Measurements from ENCODE around the gene CASP8. TPM values are rescaled to one million over a fixed set of nuclear protein-coding genes. Genes with fewer than 3 reads are reported as not detected.
"Not testable (repeated sequence)": the region's sequence is repeated elsewhere in the genome, so short reads cannot be mapped to it uniquely, and the experiment has no call there.

The CASP8 gene
- total and polyA plus RNA-seq, 7 donors, result 4.9 to 28.7 (median 13.0) TPM

DNA sequence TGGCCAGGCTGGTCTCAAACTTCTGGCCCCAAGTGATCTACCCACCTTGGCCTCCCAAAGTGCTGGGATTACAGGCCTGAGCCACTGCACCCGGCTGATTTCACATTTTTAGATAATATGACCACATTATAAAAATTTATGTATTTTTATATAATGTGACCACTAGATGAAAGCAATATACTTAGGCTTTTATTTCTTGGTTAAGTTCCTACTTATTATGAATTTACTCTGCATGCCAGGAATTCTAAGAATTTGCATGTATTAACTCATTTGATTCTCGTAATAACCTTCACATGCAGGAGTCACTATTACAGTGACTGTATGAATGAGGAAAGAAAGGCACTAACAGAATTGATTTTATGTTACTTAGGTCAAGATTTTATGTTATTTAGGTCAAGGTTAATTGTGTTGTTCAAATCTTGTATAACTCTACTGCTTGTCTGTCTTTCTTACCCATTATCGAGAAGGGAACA lies 25.6 kb upstream of the CASP8 start:
- DNase-seq, result no peak
- H3K4me3 ChIP-seq, result no peak overlapping the region
- intact Hi-C loops (cut with DNase I), result loop anchor here (10.0 kb wide), 2 partner anchors 220 to 270 kb away; partner anchors contain the start of genes ORC2, STRADB and TRAK2
- H3K27ac ChIP-seq, result no peak overlapping the region
- no peaks in the 10 kb centered on the region for H3K27me3 ChIP-seq
- 35 to 47% methylated on average over 3 of the region's 3 CpGs for WGBS, 2 donors
- no peaks in the 10 kb centered on the region for H3K9me3 ChIP-seq
- H3K36me3 ChIP-seq, result no peaks in the 10 kb centered on the region
- peaks cover 0 to 26% (median 6%) of the 10 kb centered on the region in 4 donors for H3K4me1 ChIP-seq
- TF ChIP-seq POLR2AphosphoS5 (IDR thresholded peaks at IDR 0.05), result no peak

DNA sequence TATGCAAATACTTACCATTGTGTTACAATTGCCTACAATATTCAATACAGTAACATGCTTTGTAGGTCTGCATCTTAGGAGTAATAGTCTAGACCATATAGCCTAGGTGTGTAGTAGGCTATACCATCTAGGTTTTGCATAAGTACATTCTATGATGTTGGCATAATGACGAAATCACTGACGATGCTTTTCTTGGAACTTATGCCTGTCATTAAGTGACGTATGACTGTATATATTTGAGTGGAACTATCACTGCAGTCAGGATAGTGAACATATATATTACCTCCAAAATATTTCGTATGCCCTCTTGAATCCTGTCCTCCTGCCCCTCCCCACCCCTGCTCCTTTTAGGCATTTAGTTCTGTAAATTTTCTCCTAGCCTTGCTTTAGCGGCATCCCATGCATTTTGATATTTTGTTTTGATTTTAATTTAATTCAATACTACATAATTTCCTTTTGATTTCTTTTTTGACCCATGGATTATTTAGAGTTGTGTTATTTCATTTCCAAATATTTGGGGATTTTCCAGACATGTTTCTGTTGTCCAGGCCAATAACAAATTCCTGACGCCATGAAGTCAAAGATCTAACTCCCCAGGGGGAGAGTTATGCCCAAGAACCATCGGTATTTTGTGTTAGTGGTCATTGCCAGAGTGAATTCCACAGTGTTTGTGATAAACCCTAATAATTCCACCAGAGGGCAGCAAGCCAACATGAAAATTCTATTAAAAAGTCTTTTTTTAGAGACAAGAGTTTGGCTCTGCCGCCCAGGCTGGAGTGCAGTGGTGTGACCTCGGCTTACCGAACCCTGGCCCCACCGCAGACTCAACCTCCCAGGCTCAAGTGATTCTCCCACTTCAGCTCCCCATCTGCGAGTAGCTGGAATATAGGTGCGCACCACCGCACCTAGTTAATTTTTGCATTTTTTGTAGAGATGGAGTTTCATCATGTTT lies 24.2 kb upstream of the CASP8 start:
- Histone ChIP-seq H3K4me1 (peaks cover 0 to 26% (median 6%) of the 10 kb centered on the region in 4 donors), H3K36me3 (no peaks in the 10 kb centered on the region), H3K4me3 (peak overlapping the region in 1 of 4 donors; percentile 4), H3K27me3 (no peaks in the 10 kb centered on the region), H3K27ac (no peak overlapping the region), H3K9me3 (no peaks in the 10 kb centered on the region)
- WGBS, 2 donors, result 38 to 54% methylated on average over 14 of the region's 14 CpGs
- TF ChIP-seq POLR2AphosphoS5 (IDR thresholded peaks at IDR 0.05), result no peak
- TF ChIP-seq, protein P1, sequence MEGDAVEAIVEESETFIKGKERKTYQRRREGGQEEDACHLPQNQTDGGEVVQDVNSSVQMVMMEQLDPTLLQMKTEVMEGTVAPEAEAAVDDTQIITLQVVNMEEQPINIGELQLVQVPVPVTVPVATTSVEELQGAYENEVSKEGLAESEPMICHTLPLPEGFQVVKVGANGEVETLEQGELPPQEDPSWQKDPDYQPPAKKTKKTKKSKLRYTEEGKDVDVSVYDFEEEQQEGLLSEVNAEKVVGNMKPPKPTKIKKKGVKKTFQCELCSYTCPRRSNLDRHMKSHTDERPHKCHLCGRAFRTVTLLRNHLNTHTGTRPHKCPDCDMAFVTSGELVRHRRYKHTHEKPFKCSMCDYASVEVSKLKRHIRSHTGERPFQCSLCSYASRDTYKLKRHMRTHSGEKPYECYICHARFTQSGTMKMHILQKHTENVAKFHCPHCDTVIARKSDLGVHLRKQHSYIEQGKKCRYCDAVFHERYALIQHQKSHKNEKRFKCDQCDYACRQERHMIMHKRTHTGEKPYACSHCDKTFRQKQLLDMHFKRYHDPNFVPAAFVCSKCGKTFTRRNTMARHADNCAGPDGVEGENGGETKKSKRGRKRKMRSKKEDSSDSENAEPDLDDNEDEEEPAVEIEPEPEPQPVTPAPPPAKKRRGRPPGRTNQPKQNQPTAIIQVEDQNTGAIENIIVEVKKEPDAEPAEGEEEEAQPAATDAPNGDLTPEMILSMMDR (IDR thresholded peaks at IDR 0.05), result peak; percentile 21 to 49 (median 45)
- intact Hi-C loops (cut with DNase I), result loop anchor here (2.0 to 10.0 kb wide), 3 partner anchors 129 to 271 kb away; partner anchors contain the start of genes ORC2, STRADB and TRAK2
- DNase-seq, result peak; percentile 74

DNA sequence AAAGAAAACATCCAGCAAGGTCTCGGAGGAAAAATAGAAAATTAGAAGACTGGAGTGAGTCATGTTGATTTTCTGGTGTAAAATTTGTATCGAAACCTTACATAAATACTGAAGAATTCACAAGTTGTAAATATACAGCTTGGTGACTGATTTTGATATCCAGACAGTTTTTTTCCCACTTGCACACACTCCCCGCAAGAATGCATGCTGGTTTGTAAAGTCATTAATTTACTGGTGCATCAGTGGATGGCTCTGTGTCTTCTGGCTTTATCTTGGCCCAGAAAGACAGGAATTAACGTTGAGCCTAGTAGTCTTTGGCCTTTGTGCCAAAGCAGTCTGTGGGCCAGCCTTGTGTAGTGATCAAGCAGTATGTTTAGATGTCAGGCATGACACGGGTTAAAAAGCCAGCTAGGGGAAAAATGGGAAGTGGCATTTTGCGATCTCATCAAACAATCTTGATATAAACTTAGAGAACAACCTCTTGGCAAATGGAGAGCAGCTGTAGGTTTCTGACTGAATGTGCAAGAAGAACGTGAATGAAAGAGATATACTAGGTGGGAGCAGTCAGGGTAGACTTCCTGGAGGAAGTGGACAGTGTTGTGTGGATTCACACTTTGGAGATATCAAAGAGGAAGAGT lies 22.7 kb upstream of the CASP8 start:
- Histone ChIP-seq H3K4me1 (peaks cover 0 to 17% (median 5%) of the 10 kb centered on the region in 4 donors), H3K27ac (no peak overlapping the region)
- WGBS, 2 donors, result 66 to 77% methylated on average over 7 of the region's 7 CpGs

DNA sequence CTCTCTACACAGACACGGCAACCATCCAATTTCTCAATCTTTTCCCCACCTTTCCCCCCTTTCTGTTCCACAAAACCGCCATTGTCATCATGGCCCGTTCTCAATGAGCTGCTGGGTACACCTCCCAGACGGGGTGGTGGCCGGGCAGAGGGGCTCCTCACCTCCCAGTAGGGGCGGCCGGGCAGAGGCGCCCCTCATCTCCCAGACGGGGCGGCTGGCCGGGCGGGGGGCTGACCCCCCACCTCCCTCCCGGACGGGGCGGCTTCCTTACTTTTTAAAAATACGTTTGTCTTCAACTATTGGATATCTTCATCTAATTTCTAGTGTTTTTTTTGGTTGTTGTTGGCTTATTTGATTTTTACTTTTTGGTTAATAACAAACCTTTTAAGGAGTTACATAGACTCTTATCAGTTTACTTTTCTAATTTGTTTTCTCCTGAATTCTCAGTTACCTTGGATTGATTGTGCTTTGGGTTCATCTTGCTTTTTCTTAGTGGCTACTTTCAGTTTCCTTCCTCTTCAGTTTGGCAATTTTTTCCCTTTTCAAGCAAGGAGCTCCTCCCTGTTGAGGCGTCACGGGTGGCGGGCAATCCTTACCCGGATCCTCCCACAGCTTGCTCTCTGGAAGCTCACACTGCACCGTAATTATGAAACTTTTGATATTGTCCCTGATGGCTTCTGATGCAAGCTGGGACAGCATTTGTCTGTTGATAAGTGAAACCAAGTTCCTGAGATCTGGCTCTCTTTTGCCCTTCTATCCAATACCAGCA lies 21.0 kb upstream of the CASP8 start:
- not testable (repeated sequence) for H3K27me3 ChIP-seq, H3K4me3 ChIP-seq, H3K9me3 ChIP-seq, H3K36me3 ChIP-seq
- 87 to 92% methylated on average over 21 of the region's 21 CpGs for WGBS, 2 donors
- peak in 1 of 4 donors; percentile 25 for TF ChIP-seq POLR2AphosphoS5 (IDR thresholded peaks at IDR 0.05)
- intact Hi-C loops (cut with DNase I), result loop anchor here (10.0 kb wide), 2 partner anchors 215 to 275 kb away; partner anchors contain the start of genes ORC2, STRADB and TRAK2
- Histone ChIP-seq H3K27ac (peak overlapping the region in 2 of 4 donors; percentile 18 to 30), H3K4me1 (peaks cover 0 to 14% (median 4%) of the 10 kb centered on the region in 4 donors)
- peak; percentile 86 for DNase-seq

More for the DNA sequence above, 22.7 kb upstream of the CASP8 start:
- Histone ChIP-seq H3K9me3 (no peaks in the 10 kb centered on the region), H3K27me3 (no peaks in the 10 kb centered on the region), H3K36me3 (no peaks in the 10 kb centered on the region), H3K4me3 (no peak overlapping the region)
- intact Hi-C loops (cut with DNase I), result loop anchor here (2.0 to 10.0 kb wide), 3 partner anchors 127 to 273 kb away; partner anchors contain the start of genes ORC2, STRADB and TRAK2
- DNase-seq, result no peak
- TF ChIP-seq POLR2AphosphoS5 (IDR thresholded peaks at IDR 0.05), result no peak
- no peak for TF ChIP-seq POLR2A (IDR thresholded peaks at IDR 0.05)
- TF ChIP-seq, protein P1 (IDR thresholded peaks at IDR 0.05), result no peak
- no peak for TF ChIP-seq EP300 (IDR thresholded peaks at IDR 0.05)

DNA sequence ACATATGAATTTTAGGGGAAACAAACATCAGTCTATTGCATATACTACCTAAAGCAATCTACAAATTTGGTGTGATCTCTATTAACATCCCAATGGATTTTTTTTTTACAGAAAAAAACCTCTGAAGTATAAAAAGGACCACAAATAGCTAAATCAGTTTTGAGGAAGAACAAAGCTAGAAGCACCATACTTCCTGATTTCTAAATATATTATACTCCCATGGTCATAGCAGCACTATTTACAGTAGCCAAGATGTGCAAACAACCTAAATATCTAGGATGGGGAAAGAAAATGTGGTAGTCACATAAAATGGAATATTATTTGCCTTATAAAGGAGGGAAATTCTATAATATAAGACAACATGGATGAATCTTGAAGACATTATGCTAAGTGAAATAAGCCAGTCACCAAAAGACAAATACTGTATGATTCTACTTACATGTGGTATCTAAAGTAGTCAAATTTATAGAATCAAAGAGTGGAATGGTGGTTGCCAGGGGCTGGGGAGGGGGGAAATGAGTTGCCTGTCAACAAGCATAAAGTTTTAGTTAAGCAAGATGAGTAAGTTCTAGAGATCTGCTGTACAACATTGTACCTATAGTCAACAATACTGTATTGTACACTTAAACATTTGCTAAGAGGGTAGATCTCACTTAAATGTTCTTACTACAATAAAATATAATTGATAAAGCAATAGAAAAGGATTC lies 17.6 kb upstream of the CASP8 start:
- intact Hi-C loops (cut with DNase I), result no loop called here
- no peaks in the 10 kb centered on the region for H3K36me3 ChIP-seq
- no peak for DNase-seq
- no peak for TF ChIP-seq POLR2AphosphoS5 (IDR thresholded peaks at IDR 0.05)
- TF ChIP-seq, protein P1 (IDR thresholded peaks at IDR 0.05), result no peak
- no peak for TF ChIP-seq POLR2A (IDR thresholded peaks at IDR 0.05)
- TF ChIP-seq EP300 (IDR thresholded peaks at IDR 0.05), result no peak
- H3K4me3 ChIP-seq, result no peak overlapping the region
- H3K9me3 ChIP-seq, result no peaks in the 10 kb centered on the region
- H3K27me3 ChIP-seq, result no peaks in the 10 kb centered on the region
- no peaks in the 10 kb centered on the region for H3K4me1 ChIP-seq
- no peak overlapping the region for H3K27ac ChIP-seq

Data from sigmoid colon (tissue), 7 donors.